ENCODE data around the gene CLEC17A. TPM values are rescaled to one million over a fixed set of nuclear protein-coding genes. Genes with fewer than 3 reads are reported as not detected.

CLEC17A gene
- total and polyA plus RNA-seq, 2 of the 13 experiments (the other 11 are each of a cell fraction or from before 2014, with no cell fraction given): not detected

- TF ChIP-seq ATM (IDR thresholded peaks at IDR 0.05; ENCODE audit: borderline replicate concordance) (no peak), HIVEP1 (CRISPR knock-in tag; IDR thresholded peaks at IDR 0.05) (no peak), XRCC5 (optimal IDR thresholded peaks at IDR 0.05; ENCODE audit: low read length) (no peak), HCFC1 (IDR thresholded peaks at IDR 0.05; ENCODE audit: low read depth, low read length) (peak; percentile 44; the same call in 1 of the 2 replicates), ZNF709 (CRISPR knock-in tag; IDR thresholded peaks at IDR 0.05) (no peak), ZBTB2 (CRISPR knock-in tag; IDR thresholded peaks at IDR 0.05; ENCODE audit: low read depth) (no peak)
Measured at GRCh38 chr19:14632286-14632685, 49.4 kb downstream of the CLEC17A start (continued).

GRCh38 chr19:14639536-14640277 is 56.8 kb downstream of the CLEC17A start:
- no peaks in the 10 kb centered on the region for H3K36me3 ChIP-seq (replicated peaks in 1 of 2; ENCODE audit: control insufficient read depth in 1 of 2, insufficient read depth in 2 of 2, low read length in 2 of 2)
- TF ChIP-seq ZC3H4 (CRISPR knock-in tag; IDR thresholded peaks at IDR 0.05; ENCODE audit: borderline replicate concordance): no peak
- TF ChIP-seq THYN1 (CRISPR knock-in tag; IDR thresholded peaks at IDR 0.05; ENCODE audit: borderline replicate concordance, low read depth): no peak
- TF ChIP-seq ZNF83 (CRISPR knock-in tag; IDR thresholded peaks at IDR 0.05; ENCODE audit: borderline replicate concordance): no peak
- no peak for TF ChIP-seq RAD21 (CRISPR knock-in tag; IDR thresholded peaks at IDR 0.05)
- TF ChIP-seq ZNF550 (CRISPR knock-in tag; IDR thresholded peaks at IDR 0.05; ENCODE audit: borderline replicate concordance): no peak
- no peak overlapping the region for H2AFZ ChIP-seq (ENCODE audit: low read length)
- no peak overlapping the region for H3K4me3 ChIP-seq (replicated peaks in 1 of 3; ENCODE audit: insufficient read depth in 1 of 3, low read depth in 2 of 3, low read length in 3 of 3)
- in situ Hi-C loops (cut with HindIII; ENCODE audit: extremely low pct_ligation_motif_present, low pct_unique_long_range_greater_than_20kb): no loop called here
- no peak overlapping the region for H3K4me2 ChIP-seq (ENCODE audit: low read depth, low read length)
- DNase-seq (ENCODE audit: low spot score) (no peak), FAIRE-seq (no peak), ATAC-seq (no peak)
- H3K79me2 ChIP-seq (ENCODE audit: insufficient read depth, low read length): no peaks in the 10 kb centered on the region
- H3K4me1 ChIP-seq (ENCODE audit: insufficient read depth, low read length): no peaks in the 10 kb centered on the region
- H3K27ac ChIP-seq (ENCODE audit: extremely low read length, insufficient read depth, low read length): no peak overlapping the region
- intact Hi-C loops (cut with micrococcal nuclease; ENCODE audit: unreplicated experiment): no loop called here
- ChIA-PET CTCF (ENCODE audit: low intra/inter-chr PET ratio, low total read pairs) (no interaction called here), POLR2A (no interaction called here)
- H3K9me3 ChIP-seq (ENCODE audit: low read length): peaks cover 9% of the 10 kb centered on the region
- H4K20me1 ChIP-seq (ENCODE audit: insufficient read depth, low read length): no peaks in the 10 kb centered on the region
- WGBS (ENCODE audit: low lambda C conversion rate): 5% methylated on average over 4 of the region's 4 CpGs
- H3K9ac ChIP-seq (ENCODE audit: insufficient read depth, low read depth, low read length): no peak overlapping the region
- no TSS peak for BruUV-seq (replicated peaks)
- no peaks in the 10 kb centered on the region for H3K27me3 ChIP-seq (ENCODE audit: control insufficient read depth in 1 of 2, insufficient read depth in 2 of 2, low read length in 2 of 2)
